ENCODE data around the gene ANO3. TPM values are rescaled to one million over a fixed set of nuclear protein-coding genes. Genes with fewer than 3 reads are reported as not detected.

ANO3 gene
- total and polyA plus RNA-seq, 2 experiments from 2014 or later, result not detected

GRCh38 chr11:26687351-26687750 lies 355.4 kb downstream of the ANO3 start:
- no peak overlapping the region for H3K4me3 Mint-ChIP-seq
- H3K4me3 ChIP-seq, result no peak overlapping the region
- no peak overlapping the region for H3K4me2 ChIP-seq
- H3K36me3 ChIP-seq (ENCODE audit: insufficient read depth), result no peaks in the 10 kb centered on the region
- DNase-seq (ENCODE audit: low spot score), result no peak
- H3K9me3 Mint-ChIP-seq, result no peaks in the 10 kb centered on the region
- H3K27ac ChIP-seq (ENCODE audit: low read depth), result no peak overlapping the region
- no peak overlapping the region for H3K27ac Mint-ChIP-seq
- H2AFZ ChIP-seq, result no peak overlapping the region
- no peaks in the 10 kb centered on the region for H3K79me2 ChIP-seq (replicated peaks; ENCODE audit: insufficient read depth)
- ATAC-seq, result no peak
- H4K20me1 ChIP-seq (replicated peaks; ENCODE audit: insufficient read depth), result no peaks in the 10 kb centered on the region
- H3F3A ChIP-seq (replicated peaks; ENCODE audit: low read depth), result no peaks in the 10 kb centered on the region
- TF ChIP-seq REST (IDR thresholded peaks at IDR 0.05; ENCODE audit: unreplicated experiment) (no peak), ZNF331 (CRISPR knock-in tag; IDR thresholded peaks at IDR 0.05; ENCODE audit: low read depth) (no peak), JUNB (IDR thresholded peaks at IDR 0.05; ENCODE audit: unreplicated experiment) (no peak), ZNF462 (CRISPR knock-in tag; IDR thresholded peaks at IDR 0.05) (no peak), STAT1 (IDR thresholded peaks at IDR 0.05; ENCODE audit: unreplicated experiment) (no peak)
- H3K27me3 ChIP-seq (ENCODE audit: insufficient read depth), result no peaks in the 10 kb centered on the region
- H3K9me2 ChIP-seq (ENCODE audit: insufficient read depth), result no peaks in the 10 kb centered on the region; the same call in 1 of the 2 replicates
- H3K36me3 Mint-ChIP-seq (ENCODE audit: low read depth), result no peaks in the 10 kb centered on the region
- H3K27me3 Mint-ChIP-seq (ENCODE audit: insufficient read depth, low read depth, poor library complexity), result no peaks in the 10 kb centered on the region
- H3K4me1 ChIP-seq (ENCODE audit: insufficient read depth), result no peaks in the 10 kb centered on the region
- no peaks in the 10 kb centered on the region for H3K4me1 Mint-ChIP-seq

Data from GM23338 (cell line).